GM18909 (cell line): ENCODE data around the gene CMTM3.
"Not testable (repeated sequence)": the region's sequence is repeated elsewhere in the genome, so short reads cannot be mapped to it uniquely, and the experiment has no call there.

Experiments
- ATAC-seq: cut with Tn5 transposase; IDR thresholded peaks from one replicate; pipeline ENCODE4 v1.9.1; 2021; ENCODE audit warnings: mild to moderate bottlenecking; ENCODE audit not compliant: unreplicated experiment, poor library complexity

The CMTM3 gene

DNA sequence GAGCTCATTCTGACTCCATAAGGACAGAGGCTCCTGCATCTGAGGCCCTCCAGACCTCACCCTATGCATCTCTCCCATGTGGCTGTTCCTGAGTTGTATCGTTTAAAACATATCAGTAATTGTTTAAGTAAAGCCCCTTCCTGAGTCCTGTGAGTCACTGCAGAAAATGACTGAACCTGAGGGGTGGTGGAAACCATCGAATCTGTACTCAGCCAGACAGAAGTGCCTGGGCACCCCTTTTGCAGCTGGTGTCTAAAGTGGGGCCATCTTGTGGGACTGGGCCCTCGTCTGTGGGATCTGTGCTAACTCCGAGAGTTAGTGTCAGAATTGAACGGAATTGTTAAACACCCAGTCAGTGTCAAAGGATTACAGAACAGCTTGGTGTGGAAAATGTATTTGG, 25.4 kb downstream of the CMTM3 start:
- no peak for ATAC-seq

GRCh38 chr16:66630561-66631260, 26.2 kb downstream of the CMTM3 start:
- not testable (repeated sequence) for ATAC-seq

DNA sequence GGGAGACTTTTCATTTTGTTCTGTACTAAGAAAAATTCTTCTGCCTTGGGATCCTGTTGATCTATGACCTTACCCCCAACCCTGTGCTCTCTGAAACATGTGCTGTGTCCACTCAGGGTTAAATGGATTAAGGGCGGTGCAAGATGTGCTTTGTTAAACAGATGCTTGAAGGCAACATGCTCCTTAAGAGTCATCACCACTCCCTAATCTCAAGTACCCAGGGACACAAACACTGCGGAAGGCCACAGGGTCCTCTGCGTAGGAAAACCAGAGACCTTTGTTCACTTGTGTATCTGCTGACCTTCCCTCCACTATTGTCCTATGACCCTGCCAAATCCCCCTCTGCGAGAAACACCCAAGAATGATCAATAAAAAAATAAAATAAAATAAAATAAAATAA, 27.1 kb downstream of the CMTM3 start:
- ATAC-seq: not testable (repeated sequence)

- ATAC-seq: no peak
These were observed 30.2 kb downstream of the CMTM3 start for GRCh38 chr16:66634527-66635196.

DNA sequence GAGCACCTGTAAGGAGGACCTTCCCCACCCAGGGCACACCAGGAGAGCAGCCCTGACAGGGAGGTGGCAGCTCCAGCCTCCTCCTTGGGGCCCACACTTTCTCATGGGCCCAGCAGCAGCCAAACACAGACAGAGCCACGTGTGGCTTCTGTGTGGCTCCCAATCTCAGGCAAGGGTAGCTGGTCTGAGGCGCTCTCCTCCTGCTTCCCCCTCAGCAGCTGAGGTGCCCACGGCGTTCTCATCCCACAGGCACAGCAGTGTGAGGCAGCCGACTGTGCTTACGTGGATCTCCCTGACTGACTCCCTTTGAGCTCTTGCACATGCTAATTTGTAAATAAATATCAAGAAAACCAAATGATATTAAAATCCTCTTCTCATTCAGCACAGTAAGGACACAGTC, 30.9 kb downstream of the CMTM3 start:
- ATAC-seq: no peak

- ATAC-seq: no peak
These were observed 31.7 kb downstream of the CMTM3 start for GRCh38 chr16:66636199-66636598.

DNA sequence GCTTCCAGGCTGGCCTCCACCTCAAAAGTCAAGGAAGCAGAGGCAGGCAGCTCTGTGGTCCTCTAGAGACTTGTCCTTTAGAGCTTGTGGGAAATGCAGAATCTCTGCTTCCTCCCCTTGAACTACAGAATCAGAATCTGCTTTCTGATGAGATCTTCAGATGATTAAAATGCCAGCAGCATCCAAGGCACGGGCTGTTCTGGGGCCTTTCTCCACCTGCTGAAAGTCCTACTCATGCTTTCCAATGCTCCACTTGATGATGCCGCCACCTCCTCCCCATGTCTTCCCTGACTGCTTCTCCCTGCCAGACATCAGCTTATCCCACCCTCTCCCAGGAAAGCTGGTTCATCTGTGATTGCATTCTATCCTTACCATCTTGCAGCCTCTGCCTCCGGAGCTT, 33.3 kb downstream of the CMTM3 start:
- ATAC-seq: no peak

DNA sequence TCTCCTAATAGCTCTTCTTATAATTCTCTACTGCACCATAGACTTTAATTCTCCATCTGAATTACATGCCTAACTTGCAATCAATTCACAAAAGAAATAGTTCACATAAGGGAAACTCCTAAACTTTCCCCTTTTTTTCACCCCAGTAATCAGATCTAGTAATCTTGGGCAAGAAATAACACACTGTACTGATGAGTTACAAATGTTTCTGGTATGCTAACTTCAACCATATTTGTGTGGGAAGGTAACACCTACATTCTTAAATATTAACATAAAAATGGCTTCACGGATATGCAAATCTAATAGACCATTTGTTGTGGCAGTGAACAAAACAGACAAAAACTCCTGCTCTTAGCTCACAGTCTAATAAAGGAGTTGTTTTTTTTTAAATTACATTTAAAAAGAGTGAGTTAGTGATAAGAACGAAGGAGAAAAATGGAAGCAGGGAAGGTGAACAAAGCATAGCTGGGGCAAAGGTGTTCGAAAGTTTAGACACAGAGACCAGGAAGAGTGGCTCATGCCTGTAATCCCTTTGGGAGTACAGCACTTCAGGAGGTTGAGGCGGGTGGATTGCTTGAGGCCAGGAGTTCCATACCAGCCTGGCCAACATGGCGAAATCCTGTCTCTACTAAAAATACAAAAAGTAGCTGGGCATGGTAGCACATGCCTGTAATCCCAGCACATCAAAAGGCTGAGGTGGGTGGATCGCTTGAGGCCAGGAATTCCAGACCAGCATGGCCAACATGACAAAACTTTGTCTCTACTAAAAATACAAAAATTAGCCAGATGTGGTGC, 34.8 kb downstream of the CMTM3 start:
- ATAC-seq: no peak

DNA sequence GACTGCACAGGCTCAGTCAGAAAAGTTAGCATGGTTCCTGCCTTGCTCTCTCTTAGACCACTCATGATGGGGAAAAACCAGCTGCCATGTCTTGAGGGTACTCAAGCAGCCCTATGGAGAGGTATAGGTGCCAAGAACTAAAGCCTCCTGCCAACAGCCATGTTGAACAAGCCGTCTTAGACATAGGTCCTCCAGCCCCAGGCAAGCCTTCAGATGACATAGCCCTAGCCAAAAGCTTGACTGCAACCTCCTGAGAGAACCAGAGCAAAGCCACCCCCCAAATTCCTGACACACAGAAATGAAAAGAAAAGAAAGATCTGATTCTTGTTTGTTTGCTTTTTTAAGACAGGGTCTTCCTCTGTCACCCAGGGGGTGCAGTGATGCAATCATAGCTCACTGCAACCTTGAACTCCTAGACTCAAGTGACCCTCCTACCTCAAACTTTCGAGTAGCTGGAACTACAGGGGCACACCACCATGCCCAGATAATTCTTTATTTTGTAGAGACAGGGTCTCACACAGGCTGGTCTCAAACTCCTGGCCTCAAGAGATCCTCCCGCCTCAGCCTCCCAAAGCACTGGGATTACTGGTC, 36.3 kb downstream of the CMTM3 start:
- no peak for ATAC-seq

DNA sequence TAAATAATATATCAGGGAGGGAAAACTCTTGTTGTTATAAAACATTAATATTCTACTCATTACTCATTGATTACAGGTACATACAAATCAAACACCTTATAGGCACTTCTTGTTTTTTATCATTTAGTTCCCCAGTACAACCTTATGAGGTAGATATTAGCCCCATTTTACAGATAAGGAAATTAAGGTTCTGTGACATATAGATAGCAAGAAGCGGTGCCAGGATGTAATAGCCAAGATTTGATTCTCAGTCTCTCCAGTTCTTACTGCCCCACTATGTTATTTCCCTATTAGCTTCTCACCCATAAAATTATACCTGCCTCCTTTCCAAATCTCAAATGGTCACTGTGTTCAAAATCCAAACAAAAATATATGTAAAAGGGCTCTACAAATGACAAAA, 36.9 kb downstream of the CMTM3 start:
- no peak for ATAC-seq

GRCh38 chr16:66647866-66648265, 43.4 kb downstream of the CMTM3 start:
- ATAC-seq: no peak

DNA sequence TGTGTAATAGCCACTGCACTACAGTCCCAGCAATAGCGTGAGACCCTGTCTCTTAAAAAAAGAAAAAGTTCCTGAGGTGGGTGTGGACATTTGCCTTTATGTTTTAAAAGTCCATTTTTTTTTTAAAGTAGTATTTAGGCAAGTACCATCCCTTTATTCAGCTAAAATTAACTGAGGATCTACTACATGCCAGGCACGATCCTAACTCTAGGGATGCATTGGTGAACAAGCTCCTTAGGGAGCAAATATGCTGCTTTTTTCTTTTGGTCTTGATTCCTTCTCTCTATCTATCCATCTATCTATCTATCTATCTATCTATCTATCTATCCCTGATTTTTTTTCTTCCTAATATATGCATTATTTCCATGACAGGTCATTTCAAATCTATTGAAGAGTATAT, 44.7 kb downstream of the CMTM3 start:
- ATAC-seq: no peak

DNA sequence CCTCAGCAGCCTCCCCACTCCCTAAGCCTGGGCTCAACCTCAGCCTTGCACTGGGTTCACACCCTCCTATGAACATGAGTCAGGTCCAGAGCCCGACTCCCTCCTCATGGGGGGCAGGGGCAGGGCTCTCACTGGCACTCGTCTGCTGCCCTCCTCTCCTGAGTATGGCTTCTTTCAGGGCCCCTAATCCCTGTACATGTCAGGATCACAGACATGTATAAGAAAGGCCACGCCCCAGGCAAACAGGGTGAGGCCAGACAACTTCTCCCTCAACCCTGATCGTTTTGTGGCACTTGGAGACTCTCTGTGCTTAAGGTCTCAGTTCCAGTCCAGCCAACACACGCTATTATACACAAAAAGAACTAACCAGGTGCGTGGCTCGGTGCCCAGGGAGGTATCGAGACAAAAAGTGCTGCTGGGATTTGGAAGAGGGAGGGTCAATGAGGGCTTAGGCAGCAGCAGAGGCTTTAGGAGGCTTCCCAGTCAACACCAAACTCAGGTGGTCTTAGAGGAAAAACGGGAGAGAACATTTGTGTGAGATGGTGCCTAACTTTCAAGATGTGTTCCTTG, 45.2 kb downstream of the CMTM3 start:
- no peak for ATAC-seq

DNA sequence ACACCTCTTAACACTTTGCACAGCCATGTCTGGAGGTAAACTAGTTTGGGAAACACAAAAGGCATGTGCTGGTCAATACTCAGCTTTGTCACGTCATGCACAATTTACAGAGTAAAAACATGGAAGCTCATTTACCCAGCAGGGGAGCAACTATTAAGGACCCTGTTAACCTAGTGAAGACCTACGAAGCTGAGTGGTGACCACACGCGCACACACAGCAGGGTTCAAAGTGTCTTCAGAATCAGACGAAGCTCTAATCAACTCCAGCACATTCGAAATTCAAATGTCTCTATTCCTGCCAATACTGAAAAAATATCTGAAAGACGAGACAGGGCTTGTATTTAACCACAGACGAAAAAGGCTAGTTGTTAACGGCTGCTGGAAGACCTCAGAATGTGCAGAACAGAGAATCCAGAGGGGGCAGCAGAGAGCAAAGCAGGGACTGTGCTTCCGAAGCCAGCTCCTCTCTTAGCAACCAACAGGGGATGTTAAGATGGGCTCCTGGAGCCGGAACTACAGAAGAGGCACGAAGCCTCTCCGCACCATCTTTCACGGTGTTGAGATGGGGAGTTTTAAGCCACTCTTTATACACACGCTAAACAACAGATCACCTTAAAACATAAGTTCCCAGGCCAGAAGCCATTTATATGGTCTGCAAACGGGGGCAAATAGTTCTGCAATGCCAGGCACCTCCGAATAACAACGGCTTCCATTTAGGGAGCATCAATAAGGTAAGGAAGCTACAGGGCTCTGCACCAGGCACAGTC, 46.4 kb downstream of the CMTM3 start:
- ATAC-seq: peak; percentile 87

DNA sequence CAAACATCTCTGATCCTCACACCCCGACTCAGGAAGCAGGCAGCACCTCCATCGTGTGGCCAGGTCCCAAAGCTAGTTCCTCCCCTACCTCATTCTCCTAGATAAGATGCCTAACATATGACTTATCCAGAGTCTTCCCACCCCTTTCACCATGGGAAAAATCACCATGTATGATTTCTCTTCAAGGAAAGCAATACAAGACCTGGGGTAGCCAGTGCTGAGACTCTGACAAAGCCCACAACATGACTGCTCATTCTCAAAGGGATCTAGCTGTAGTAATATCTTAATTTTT, 46.9 kb downstream of the CMTM3 start:
- no peak for ATAC-seq

DNA sequence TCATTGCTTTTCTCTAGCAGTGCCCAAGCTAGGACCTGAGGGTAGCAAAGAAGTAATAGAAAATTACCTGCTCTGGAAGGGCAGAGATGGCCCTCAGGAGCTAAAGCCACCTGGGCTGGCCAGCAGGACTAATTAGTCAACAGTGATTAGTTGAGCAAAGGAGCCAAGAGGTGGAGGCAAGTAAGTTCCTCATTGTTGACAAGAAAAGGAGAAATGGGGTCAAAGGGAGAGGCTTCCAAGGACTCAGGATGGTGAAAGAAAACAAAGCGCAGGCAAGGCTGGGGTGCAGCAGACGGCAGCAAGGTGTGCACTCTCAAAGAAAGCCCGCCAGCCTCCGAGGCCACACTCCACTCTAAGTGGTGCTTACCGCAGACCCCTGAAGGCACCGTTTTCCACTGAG, 47.5 kb downstream of the CMTM3 start:
- no peak for ATAC-seq

DNA sequence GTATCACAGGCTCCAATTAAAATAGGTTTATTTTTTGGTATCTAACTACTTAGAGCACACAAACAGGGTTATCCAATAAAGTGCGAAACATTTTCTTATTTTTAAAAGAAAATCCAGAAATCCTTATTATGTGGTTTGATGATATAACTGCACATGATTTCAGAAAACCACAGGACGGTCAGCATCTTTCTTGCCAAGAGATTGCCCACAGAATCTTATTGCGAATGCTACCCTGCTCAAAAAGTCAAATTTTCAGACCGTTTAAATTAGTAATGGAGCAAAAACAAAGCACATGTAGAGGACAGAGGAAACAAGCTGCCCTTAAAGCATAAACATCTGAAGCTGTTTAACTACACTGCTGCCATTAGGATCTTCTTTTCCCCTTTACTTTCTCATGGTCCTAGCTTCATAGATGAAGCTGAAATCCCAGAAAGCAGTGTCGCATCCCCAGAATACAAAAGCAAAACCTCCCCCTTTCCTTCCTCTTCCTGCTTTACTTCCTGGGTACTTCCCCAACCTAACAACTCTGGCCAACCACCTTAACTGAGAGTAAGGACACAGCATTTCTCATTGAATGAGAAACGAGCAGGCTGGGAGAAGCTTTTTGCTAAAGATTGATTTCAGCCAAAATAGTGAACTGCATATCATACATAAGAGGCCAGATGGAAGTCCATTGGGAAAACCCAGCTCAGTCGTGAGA, 48.3 kb downstream of the CMTM3 start:
- ATAC-seq: no peak

DNA sequence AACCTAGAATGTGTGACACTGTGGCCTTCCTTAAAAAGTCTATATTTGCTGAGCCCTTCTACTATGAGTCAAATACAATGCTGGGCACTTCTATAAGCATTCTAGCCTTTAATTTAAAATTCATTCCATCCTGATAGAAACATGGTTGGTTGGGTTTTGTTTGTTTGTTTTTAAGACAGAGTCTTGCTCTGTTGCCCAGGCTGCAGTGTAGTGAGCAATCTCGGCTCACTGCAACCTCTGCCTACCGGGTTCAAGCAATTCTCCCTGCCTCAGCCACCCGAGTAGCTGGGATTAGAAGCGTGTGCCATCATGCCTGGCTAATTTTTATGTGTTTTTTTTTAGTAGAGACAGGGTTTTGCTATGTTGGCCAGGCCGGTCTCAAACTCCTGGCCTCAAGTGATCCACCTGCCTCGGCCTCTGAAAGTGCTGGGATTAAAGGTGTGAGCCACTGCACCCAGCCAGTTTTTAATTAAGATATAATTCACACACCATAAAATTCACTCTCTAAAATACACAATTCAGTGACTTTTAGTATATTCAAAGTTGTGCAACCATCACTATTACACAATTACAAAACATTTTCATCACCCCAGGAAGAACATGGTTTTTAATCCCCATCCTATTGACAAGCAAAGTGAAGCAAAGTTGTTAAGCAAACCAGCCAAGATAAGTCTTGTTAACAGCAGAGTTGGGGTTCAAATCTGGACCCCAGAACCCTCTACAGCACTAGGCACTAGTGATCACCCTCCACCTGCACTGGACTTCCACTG, 49.3 kb downstream of the CMTM3 start:
- no peak for ATAC-seq

DNA sequence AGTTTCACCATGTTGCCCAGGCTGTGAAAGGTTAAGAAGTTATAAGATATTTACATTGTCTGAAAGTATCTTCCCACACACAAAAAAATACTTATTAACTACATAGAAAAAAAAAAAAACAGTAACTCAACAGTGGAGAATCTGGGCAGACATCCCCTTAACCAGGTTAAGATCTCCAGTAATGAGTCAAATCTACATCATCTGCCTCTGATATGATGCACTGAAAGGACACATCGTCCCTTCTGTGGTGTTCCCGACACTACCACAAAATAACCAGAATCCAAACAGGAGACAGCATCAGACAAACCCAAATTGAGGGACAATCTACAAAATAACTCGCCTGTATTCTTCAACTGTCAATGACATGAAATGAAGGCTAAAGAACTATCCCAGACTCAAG, 52.0 kb downstream of the CMTM3 start:
- no peak for ATAC-seq
